K562 (cell line): ENCODE data around the gene FAM89B. TPM values are rescaled to one million over a fixed set of nuclear protein-coding genes. Genes with fewer than 3 reads are reported as not detected.

ENCODE experiments used
- ATAC-seq: fragments of 200-7000 bp; cut with Tn5 transposase; 3 replicates; pipeline ENCODE4 v1.9.1; 2020; ENCODE audit warnings: moderate library complexity
- BruUV-seq: library from RNA; stranded (reverse); fragments of 400-500 nt; replicated peaks from 2 replicates; lab custom pipeline; 2021; lab: Mats Ljungman, UMichigan
- CTCF ChIA-PET: fragments of 300-600 bp; formaldehyde crosslinking; extraction: SDS; loops from one replicate; lab custom pipeline; 2021; ENCODE audit warnings: low intra/inter-chr PET ratio; lab: Yijun Ruan, JAX
- POLR2A ChIA-PET: fragments of 300-600, 350-650 bp; sonication (Branson Sonifier 250); formaldehyde crosslinking; extraction: SDS; loops from one replicate; lab custom pipeline; 2021; ENCODE audit warnings: antibody characterized with exemption, inconsistent platforms; lab: Yijun Ruan, JAX
- DNase-seq, 4 experiments: peaks; one replicate each; pipeline versions ENCODE4 v3.0.0 to v3.0.0-alpha.2; 2011 to 2018; ENCODE audit warnings: low spot score in 3 of 4, mixed read lengths in 3 of 4; ENCODE audit errors: extremely low read depth in 1 of 4
- FAIRE-seq: peaks from 2 replicates; lab custom pipeline; 2011; peaks lifted over from hg19 to GRCh38; lab: Jason Lieb, UNC
- H2AFZ ChIP-seq: 2 replicates; pipeline ENCODE4 v1.6.0; 2011; ENCODE audit warnings: low read depth, low read length, control low read depth, inconsistent platforms
- H3K27ac ChIP-seq: fragments of 200-600 bp; 3 replicates; pipeline ENCODE4 v1.8.0; 2011; ENCODE audit warnings: low read depth, mild to moderate bottlenecking, control low read depth, inconsistent platforms, low read length, moderate library complexity, mixed read lengths; ENCODE audit errors: extremely low read depth
- H3K27me3 ChIP-seq, 2 experiments: fragments of 300-600 bp in 1 of 2; 2 replicates in 1 of 2; 3 replicates in 1 of 2; pipeline versions ENCODE4 v1.6.0 to v1.8.0; 2011; ENCODE audit warnings: inconsistent platforms in 2 of 2, low read length in 2 of 2, mild to moderate bottlenecking in 1 of 2, mixed read lengths in 1 of 2, moderate library complexity in 1 of 2; ENCODE audit not compliant: control insufficient read depth in 2 of 2, insufficient read depth in 2 of 2
- H3K36me3 ChIP-seq: fragments of 300-600 bp; 3 replicates; pipeline ENCODE4 v1.8.0; 2011; ENCODE audit warnings: mild to moderate bottlenecking, low read length, inconsistent platforms; ENCODE audit not compliant: control insufficient read depth, insufficient read depth
- H3K4me1 ChIP-seq, 2 experiments: fragments of 200-600 bp in 1 of 2; replicated peaks in 1 of 2; 2 replicates in 1 of 2; 3 replicates in 1 of 2; pipeline versions ENCODE4 v1.5.1 to v1.8.0; 2011; ENCODE audit warnings: inconsistent platforms in 2 of 2, low read length in 2 of 2, mild to moderate bottlenecking in 1 of 2, mixed read lengths in 1 of 2, moderate library complexity in 1 of 2; ENCODE audit not compliant: control insufficient read depth in 2 of 2, insufficient read depth in 2 of 2
- H3K4me2 ChIP-seq: 2 replicates; pipeline ENCODE4 v1.6.1; 2011; ENCODE audit warnings: low read length, control low read depth, inconsistent platforms, mixed read lengths; ENCODE audit not compliant: insufficient read depth
- H3K4me3 ChIP-seq: fragments of 200-600 bp; sonication (generic), shearing (Covaris generic); 2 replicates; pipeline ENCODE4 v1.5.1; 2016; ENCODE audit warnings: control low read depth, inconsistent platforms
- H3K79me2 ChIP-seq: fragments of 200-600 bp; 3 replicates; pipeline ENCODE4 v1.8.0; 2011; ENCODE audit warnings: low read length, inconsistent platforms; ENCODE audit not compliant: control insufficient read depth, insufficient read depth
- H3K9ac ChIP-seq, 2 experiments: 2 replicates each; pipeline versions ENCODE4 v1.6.0 to v1.6.1; 2011; ENCODE audit warnings: low read depth in 2 of 2, low read length in 2 of 2, control low read depth in 1 of 2, inconsistent platforms in 1 of 2, mild to moderate bottlenecking in 1 of 2, mixed read lengths in 1 of 2; ENCODE audit not compliant: insufficient read depth in 1 of 2
- H3K9me1 ChIP-seq: one replicate; pipeline ENCODE4 v1.6.0; 2011; ENCODE audit warnings: inconsistent platforms, mild to moderate bottlenecking, low read length, moderate library complexity; ENCODE audit not compliant: control insufficient read depth, insufficient read depth
- H3K9me3 ChIP-seq: replicated peaks from 2 replicates; pipeline ENCODE4 v1.5.1; 2011; ENCODE audit warnings: low read depth, low read length, inconsistent platforms; ENCODE audit not compliant: control insufficient read depth, insufficient read depth
- H4K20me1 ChIP-seq: replicated peaks from 2 replicates; pipeline ENCODE4 v1.6.1; 2011; ENCODE audit warnings: low read length, inconsistent platforms, mixed read lengths; ENCODE audit not compliant: control insufficient read depth, insufficient read depth
- BCL6 ChIP-seq: fragments of 250-450 bp; sonication (Bioruptor Pico); IDR thresholded peaks from 2 replicates; pipeline ENCODE4 v1.4.0; 2020
- KDM2B ChIP-seq: fragments of 250-450 bp; sonication (Bioruptor Pico); IDR thresholded peaks from 2 replicates; pipeline ENCODE4 v1.8.0; 2021; ENCODE audit warnings: mild to moderate bottlenecking, moderate library complexity
- LARP7 ChIP-seq: fragments of 450-650 bp; IDR thresholded peaks from 2 replicates; pipeline ENCODE4 v1.6.1; 2016
- MAFG ChIP-seq: fragments of 450-650 bp; conservative IDR thresholded peaks from 2 replicates; pipeline ENCODE4 v1.6.1; 2016; ENCODE audit warnings: missing genetic modification characterization, missing compliant biosample characterization
- MEF2A ChIP-seq: IDR thresholded peaks from 2 replicates; pipeline ENCODE4 v1.6.1; 2011; ENCODE audit warnings: low read depth, mild to moderate bottlenecking, low read length, moderate library complexity; ENCODE audit not compliant: control insufficient read depth
- MTF1 ChIP-seq: fragments of 250-450 bp; sonication (Bioruptor Pico); IDR thresholded peaks from 2 replicates; pipeline ENCODE4 v1.9.0; 2021; ENCODE audit warnings: moderate library complexity, mild to moderate bottlenecking, inconsistent platforms, borderline replicate concordance
- MYNN ChIP-seq, 2 experiments: sonication (generic); formaldehyde crosslinking in 1 of 2; IDR thresholded peaks; 2 replicates each; pipeline versions ENCODE4 v1.5.0 to v1.6.1; 2016 to 2020; ENCODE audit warnings: antibody characterized with exemption in 1 of 2, missing genetic modification reagents in 1 of 2
- POLR2AphosphoS2 ChIP-seq: IDR thresholded peaks from 2 replicates; pipeline ENCODE4 v1.6.1; 2012; ENCODE audit warnings: low read length, improper control_type of control experiment
- RBM39 ChIP-seq: fragments of 200-400 bp; formaldehyde crosslinking; optimal IDR thresholded peaks from 2 replicates; pipeline ENCODE3; 2018; ENCODE audit warnings: low read depth, low read length
- RNF2 ChIP-seq: sonication (generic); IDR thresholded peaks from 2 replicates; pipeline ENCODE4 v1.6.1; 2016
- SIN3A ChIP-seq, 2 experiments: fragments of 150-350 bp in 1 of 2; IDR thresholded peaks; 2 replicates each; pipeline ENCODE4 v1.6.1; 2011 to 2016; ENCODE audit warnings: borderline replicate concordance in 2 of 2, low read depth in 2 of 2, low read length in 2 of 2, mild to moderate bottlenecking in 2 of 2, moderate library complexity in 2 of 2; ENCODE audit not compliant: control insufficient read depth in 1 of 2
- SMARCE1 ChIP-seq: fragments of 450-650 bp; IDR thresholded peaks from 2 replicates; pipeline ENCODE4 v1.7.1; 2016; ENCODE audit warnings: mild to moderate bottlenecking
- TGIF2 ChIP-seq: sonication (generic); formaldehyde crosslinking; IDR thresholded peaks from 2 replicates; pipeline ENCODE4 v1.8.1; 2022; ENCODE audit warnings: mild to moderate bottlenecking, missing genetic modification reagents, moderate library complexity
- ZNF146 ChIP-seq: IDR thresholded peaks from one replicate; pipeline ENCODE4 v1.6.1; 2018; ENCODE audit warnings: missing compliant biosample characterization; ENCODE audit not compliant: unreplicated experiment
- ZNF174 ChIP-seq: fragments of 250-450 bp; sonication (Bioruptor Pico); IDR thresholded peaks from 2 replicates; pipeline ENCODE4 v1.4.0; 2020; ENCODE audit warnings: mild to moderate bottlenecking
- ZNF324 ChIP-seq: fragments of 250-450 bp; sonication (Bioruptor Pico); IDR thresholded peaks from 2 replicates; pipeline ENCODE4 v1.4.0; 2020; ENCODE audit warnings: mild to moderate bottlenecking
- ZNF695 ChIP-seq: fragments of 450-650 bp; formaldehyde crosslinking; IDR thresholded peaks from 2 replicates; pipeline ENCODE4 v1.4.0; 2020; ENCODE audit warnings: mild to moderate bottlenecking, moderate library complexity
- ZNF780A ChIP-seq: fragments of 250-450 bp; sonication (Bioruptor Pico); IDR thresholded peaks from 2 replicates; pipeline ENCODE4 v1.5.0; 2021; ENCODE audit warnings: mild to moderate bottlenecking
- WGBS: fragments of 100-300 bp; shearing (Covaris generic); methylation state at CpG from one replicate; pipeline ENCODE4 v1.1.6; 2016; ENCODE audit warnings: low coverage, mixed read lengths; ENCODE audit not compliant: insufficient coverage; ENCODE audit errors: missing lambda C conversion rate; 5-methylcytosine and 5-hydroxymethylcytosine counted together
- in situ Hi-C: fragments of 300-500 bp; cut with MboI; formaldehyde crosslinking; loops from 4 replicates; pipeline ENCODE4 v1.15.0; 2018; ENCODE audit warnings: inconsistent platforms, mixed read lengths
- intact Hi-C: fragments of 100-400 bp; cut with micrococcal nuclease; formaldehyde crosslinking; loops from 2 replicates; pipeline ENCODE4 v1.14.2; 2022
- polyA plus RNA-seq, 8 experiments: library from polyadenylated mRNA; depleted of rRNA in 4 of 8; stranded (reverse) in 5 of 8; unstranded in 3 of 8; fragments of >200 nt; fragmentation: Nextera tagmentation in 2 of 8; fragmentation: Illumina TruSeq in 1 of 8; extraction: Ambion mirVana in 2 of 8; extraction: Trizol in 1 of 8; gene quantifications; 2 replicates each; pipeline versions ENCODE4 v1.2.1 to v1.2.3, GENCODE V29; 2011 to 2014; ENCODE audit warnings: inconsistent platforms in 1 of 8, missing spikeins in 1 of 8
- total RNA-seq, 7 experiments: library from RNA; depleted of rRNA in 6 of 7; stranded (reverse); fragments of >200 nt in 6 of 7; fragmentation: Illumina TruSeq in 2 of 7; extraction: Trizol in 2 of 7; gene quantifications; 2 replicates each; pipeline versions ENCODE4 v1.2.1 to v1.2.3, GENCODE V29; 2011 to 2021; ENCODE audit warnings: low replicate concordance in 1 of 7

Gene FAM89B
- total and polyA plus RNA-seq, 9 of the 15 experiments (the other 6 are each of a cell fraction or from before 2014, with no cell fraction given), result 0.32 to 27.6 (median 11.9) TPM

DNA sequence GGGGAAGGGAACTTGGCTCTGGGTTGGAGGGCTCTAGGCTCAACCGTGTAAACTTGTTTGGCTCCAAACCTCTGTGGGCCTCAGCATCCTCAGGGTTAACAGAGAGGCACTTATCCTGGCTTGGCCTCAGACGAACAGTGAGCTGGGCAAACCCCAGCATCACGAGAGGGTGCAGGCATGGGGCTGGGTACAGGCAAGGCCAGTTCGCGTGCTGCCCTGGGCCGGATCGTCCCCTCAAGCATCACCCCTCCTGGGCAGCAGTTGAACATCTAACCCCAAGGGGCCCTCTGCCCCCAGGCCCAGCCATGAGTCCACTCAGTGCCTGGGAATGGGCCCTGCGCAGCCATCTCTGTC is 5.4 kb downstream of the FAM89B start:
- no TSS peak for BruUV-seq
- Histone ChIP-seq H3K36me3 (peaks cover 57% of the 10 kb centered on the region; the same call in 2 of the 3 replicates), H3K27me3 (no peaks in the 10 kb centered on the region; a peak in 1 of 5 replicates), H3K27ac (peak overlapping the region; percentile 84; the same call in 1 of the 3 replicates), H3K4me3 (no peak overlapping the region; the same call in 1 of the 2 replicates), H3K4me1 (peaks cover 46 to 90% of the 10 kb centered on the region in 2 experiments), H3K4me2 (peak overlapping the region; percentile 90), H3K9me1 (peaks cover 5% of the 10 kb centered on the region), H3K9me3 (no peaks in the 10 kb centered on the region), H3K9ac (peak overlapping the region; percentile 76 to 95; a peak in 3 of 4 replicates), H2AFZ (no peak overlapping the region), H3K79me2 (peaks cover 43% of the 10 kb centered on the region), H4K20me1 (no peaks in the 10 kb centered on the region)
- in situ Hi-C loops (no loop called here), intact Hi-C loops (no loop called here)
- TF ChIP-seq ZNF695 (CRISPR knock-in tag), result no peak
- no peak for TF ChIP-seq ZNF146
- no peak for TF ChIP-seq RBM39
- TF ChIP-seq ZNF174, result no peak
- no peak for TF ChIP-seq MYNN (IDR thresholded peaks at IDR 0.05)
- no peak for TF ChIP-seq MYNN (CRISPR knock-in tag; IDR thresholded peaks at IDR 0.05)
- TF ChIP-seq ZNF324, result no peak
- DNase-seq, result no peak
- no peak for ATAC-seq
- ChIA-PET CTCF (no interaction called here), POLR2A (interaction anchor here (1.0 to 1.7 kb wide), 4 partner anchors 9 to 79 kb away, joined by 3 to 6 read pairs (median 4); partner anchors contain the start of gene MALAT1)
- 77% methylated on average over 7 of the region's 8 CpGs for WGBS
- FAIRE-seq, result no peak

DNA sequence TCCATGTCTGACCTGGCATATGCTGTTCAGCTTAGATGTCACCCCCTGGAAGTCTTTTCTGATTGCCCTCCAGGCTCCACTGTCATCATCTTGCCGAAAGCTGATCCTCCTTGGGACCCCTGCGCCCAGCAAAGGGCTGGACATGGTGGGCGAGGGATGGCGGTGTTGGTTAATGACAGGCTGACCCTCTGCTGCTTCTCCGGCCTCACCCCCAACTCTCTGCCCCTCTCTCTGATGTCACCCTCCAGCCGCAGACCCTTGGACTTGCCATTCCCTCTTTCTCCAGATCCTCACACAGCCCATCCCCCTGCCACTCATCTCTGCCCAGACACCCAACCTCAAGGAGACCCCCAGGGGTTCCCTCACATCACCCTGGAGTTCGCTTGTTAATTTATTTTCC is 5.8 kb downstream of the FAM89B start:
- ChIA-PET POLR2A (interaction anchor here (1.0 to 1.7 kb wide), 2 partner anchors 8 to 78 kb away, joined by 4 to 6 read pairs; no protein-coding TSS in a partner anchor), CTCF (no interaction called here)
- Histone ChIP-seq H3K27me3 (no peaks in the 10 kb centered on the region; a peak in 1 of 5 replicates), H3K9me1 (peaks cover 5% of the 10 kb centered on the region), H2AFZ (no peak overlapping the region), H3K4me2 (peak overlapping the region; percentile 90), H3K4me3 (no peak overlapping the region), H3K36me3 (peaks cover 56% of the 10 kb centered on the region; the same call in 2 of the 3 replicates), H3K27ac (no peak overlapping the region; the same call in 2 of the 3 replicates), H4K20me1 (no peaks in the 10 kb centered on the region), H3K4me1 (peaks cover 43 to 86% of the 10 kb centered on the region in 2 experiments), H3K79me2 (peaks cover 39% of the 10 kb centered on the region), H3K9ac (peak overlapping the region; percentile 76 to 95; a peak in 3 of 4 replicates), H3K9me3 (no peaks in the 10 kb centered on the region)
- BruUV-seq, result no TSS peak
- intact Hi-C loops (no loop called here), in situ Hi-C loops (no loop called here)
- ATAC-seq, result no peak
- no peak for TF ChIP-seq LARP7
- TF ChIP-seq RNF2, result no peak
- TF ChIP-seq MTF1 (CRISPR knock-in tag), result no peak
- TF ChIP-seq TGIF2 (CRISPR knock-in tag), result no peak
- no peak for TF ChIP-seq SMARCE1
- no peak for TF ChIP-seq ZNF695 (CRISPR knock-in tag)
- no peak for TF ChIP-seq KDM2B (CRISPR knock-in tag)
- TF ChIP-seq SIN3A (IDR thresholded peaks at IDR 0.05; ENCODE audit: borderline replicate concordance in 2 of 2, control insufficient read depth in 1 of 2, low read depth in 2 of 2, low read length in 2 of 2), result no peak
- TF ChIP-seq POLR2AphosphoS2, result no peak
- TF ChIP-seq MAFG (tag), result no peak
- TF ChIP-seq BCL6 (CRISPR knock-in tag), result no peak
- no peak for TF ChIP-seq ZNF780A (CRISPR knock-in tag)
- TF ChIP-seq MEF2A, result no peak
- no peak for DNase-seq
- peak; percentile 26 for FAIRE-seq
- WGBS, result 69% methylated on average over 7 of the region's 7 CpGs
